Stimulated activated CD4-positive, alpha-beta T cell treated with anti-CD3 and anti-CD28 coated beads, Interleukin-15, amount 100 ng/mL, for 48 hours (primary cell): Measurements from ENCODE around the gene STK11.

Experiments
- DNase-seq, 2 donors: peaks; one replicate each; pipeline ENCODE4 v3.0.0-alpha.2; 2020; ENCODE audit warnings: low read depth in 2 of 2

Gene STK11

DNA sequence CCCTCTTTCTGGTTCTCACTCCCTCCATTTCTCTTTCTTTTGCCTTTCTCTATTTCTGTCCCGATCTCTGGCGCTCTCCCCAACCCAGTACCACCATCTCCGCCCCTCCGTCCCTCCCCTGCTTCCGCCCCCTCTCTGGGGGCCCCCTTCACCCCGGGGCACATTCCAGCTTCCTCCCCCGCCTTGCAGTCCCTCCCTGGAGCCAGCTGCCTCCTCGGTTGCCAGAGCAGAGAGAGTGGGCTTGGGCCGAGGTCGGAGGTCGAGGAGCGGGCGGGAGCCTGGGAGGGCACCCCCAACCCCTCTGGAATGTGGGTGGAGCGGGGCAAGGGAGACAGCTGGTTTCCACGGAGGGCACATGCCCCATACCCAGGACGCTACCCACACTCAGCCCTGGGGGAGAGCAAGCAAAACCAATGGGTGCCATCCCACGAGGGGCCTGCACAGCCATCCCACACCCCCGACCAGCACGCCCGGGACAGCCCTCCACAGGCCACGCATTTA lies 57.1 kb downstream of the STK11 start:
- DNase-seq: no peak

GRCh38 chr19:1263188-1263587 lies 57.6 kb downstream of the STK11 start:
- no peak for DNase-seq

DNA sequence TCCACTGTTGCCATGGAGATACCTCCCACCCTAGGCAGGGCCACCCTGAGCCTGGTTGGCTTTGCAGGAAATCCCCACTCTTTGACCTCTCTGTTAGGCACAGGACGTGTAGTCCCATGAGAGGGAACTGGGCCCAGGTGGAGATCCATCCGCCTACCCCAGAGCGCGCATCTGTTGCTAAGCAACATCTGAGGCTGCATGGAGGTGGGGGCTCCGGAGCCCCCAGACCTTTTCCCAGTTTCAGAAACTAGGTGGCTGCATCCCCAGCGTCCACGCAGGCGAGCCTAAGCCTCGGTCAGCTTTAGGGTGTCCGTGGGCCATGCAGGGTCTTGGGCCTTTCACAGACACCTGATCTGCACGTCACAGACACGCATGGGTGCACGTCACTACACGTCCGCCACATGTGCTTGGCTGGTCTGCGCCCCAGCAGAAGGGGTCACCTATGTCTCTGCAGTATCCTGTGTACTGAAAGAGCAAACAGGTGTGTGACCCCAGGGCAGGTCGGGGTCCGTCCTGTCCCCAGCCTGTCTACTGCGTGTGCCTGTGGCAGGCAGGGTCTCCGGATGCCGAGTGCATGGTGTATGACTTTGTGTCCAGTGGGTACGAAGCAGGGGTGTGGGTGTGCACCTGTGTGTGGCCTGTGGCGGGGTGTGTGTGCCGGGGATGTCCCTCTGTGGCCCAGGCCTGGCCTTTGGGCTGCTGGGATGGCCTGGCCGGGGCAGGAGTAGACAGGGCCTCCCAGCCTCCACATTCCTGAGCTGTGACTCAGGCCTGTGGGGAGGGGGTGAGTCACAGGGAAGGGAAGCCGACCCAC lies 59.4 kb downstream of the STK11 start:
- no peak for DNase-seq

DNA sequence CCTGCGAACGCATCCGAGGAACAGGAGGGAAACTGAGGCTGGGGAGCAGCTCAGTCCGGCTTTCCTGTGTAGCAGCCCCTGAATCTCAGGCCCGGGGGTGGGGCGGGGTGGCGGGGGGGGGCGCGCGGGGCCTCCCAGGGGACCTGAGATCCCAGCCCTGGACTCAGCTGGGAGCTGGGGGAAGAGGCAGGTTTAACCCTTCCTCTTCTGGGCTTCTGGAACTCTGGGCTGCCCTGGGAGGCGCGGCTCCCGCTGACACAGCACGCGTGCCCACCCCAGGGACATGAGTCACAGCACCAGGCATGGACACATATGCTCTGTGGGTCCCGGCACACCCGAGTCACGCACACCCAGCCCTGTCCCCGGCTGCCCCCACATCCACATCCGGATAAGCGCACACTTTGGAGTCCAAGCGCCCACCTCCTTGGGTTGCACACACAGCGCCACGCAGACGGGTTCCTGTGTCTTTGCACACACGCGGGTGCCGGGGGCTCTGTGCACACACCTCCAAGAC lies 60.1 kb downstream of the STK11 start:
- no peak for DNase-seq

- DNase-seq: peak in 1 of 2 donors; percentile 79
These were observed 60.7 kb downstream of the STK11 start for GRCh38 chr19:1266129-1266915.

DNA sequence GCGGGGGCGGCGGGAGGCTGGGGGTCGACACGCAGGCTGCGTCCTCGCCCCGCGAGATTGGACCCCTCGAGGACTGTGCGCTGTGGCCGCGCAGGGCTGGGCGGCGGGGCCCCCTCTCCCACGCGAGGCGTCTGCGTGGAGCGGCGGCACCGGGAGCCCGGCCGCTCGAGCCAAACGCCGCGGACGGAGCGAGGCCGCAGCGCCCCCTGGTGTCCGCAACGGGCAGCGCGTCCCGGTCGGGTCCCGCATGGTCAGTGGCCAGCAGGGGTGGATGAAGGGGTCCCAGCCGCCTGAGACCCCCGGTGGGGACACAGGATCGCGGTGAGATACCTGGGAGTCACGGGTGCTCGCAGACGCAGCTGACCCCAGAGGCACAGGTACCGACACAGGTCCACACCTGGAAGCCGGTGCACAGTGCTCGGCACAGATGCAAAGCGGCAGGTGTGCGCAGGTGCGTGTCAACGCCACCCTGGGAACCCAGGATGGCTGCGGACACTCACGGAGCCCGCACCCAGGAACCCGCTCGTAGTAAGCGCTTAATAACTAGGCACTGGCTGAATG lies 61.4 kb downstream of the STK11 start:
- DNase-seq: peak in 1 of 2 donors; percentile 57

GRCh38 chr19:1267477-1268225 lies 62.1 kb downstream of the STK11 start:
- DNase-seq: no peak

DNA sequence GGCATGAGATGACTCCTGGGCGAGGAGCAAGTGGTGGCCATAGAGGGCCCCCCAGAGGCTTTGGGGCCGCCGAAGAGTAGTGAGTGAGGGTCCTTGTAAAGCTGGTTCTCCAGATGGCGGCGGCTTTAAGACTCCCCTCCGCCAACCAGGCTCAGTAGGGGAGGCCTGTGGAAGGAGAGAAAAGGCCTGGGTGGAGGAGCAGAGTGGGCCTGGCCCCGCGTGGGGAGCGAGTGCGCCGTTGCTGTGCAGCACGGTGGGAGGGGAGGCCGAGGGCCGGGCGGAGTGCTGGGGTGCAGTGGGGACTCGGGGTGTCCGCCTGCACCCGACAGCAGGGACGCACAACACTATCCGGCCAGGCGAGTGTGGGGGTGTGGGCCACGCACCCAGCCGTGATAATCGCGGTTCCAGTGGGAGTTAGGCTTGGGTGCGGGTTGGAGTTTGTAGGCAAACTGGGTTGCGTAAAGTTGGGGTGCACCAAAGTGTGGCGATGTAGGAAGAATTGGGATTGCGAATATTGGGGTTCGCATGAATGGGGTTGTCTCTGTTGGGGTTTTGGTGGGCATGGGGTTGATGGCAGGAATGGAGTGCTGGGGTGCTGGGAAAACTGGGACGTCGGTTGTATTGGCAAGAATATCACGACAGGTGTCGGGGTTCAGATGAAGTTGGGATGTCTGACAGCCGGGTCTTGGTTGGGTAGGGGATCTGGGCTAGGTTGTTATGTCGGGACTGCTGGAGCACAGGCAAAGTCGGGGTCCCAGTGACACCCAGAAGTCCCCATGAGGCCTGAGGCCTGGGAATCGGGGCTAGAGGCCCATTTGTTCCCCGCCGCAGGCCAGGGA lies 62.9 kb downstream of the STK11 start:
- DNase-seq: no peak

DNA sequence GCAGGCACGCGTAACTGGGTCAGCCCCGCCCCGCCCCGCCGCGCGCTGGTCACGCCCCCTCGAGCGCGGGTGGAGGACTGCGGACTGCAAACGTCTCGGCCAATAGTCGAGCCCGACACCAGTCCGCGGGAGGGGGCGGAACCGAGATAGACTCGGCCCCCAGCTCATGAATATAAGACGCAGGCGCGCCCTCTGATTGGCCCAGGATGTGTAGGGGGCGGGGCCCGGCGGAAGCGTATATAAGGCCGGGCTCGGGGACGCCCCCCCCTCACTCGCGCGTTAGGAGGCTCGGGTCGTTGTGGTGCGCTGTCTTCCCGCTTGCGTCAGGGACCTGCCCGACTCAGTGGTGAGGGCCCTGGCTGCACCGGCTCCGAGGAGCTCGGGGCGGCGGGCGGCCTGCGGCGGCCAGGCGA lies 63.5 kb downstream of the STK11 start, which contains the start of gene CIRBP:
CIRBP (plus strand) TSS at position 268 of the 413 bp plus-strand sequence. CDS start 1,602 bp downstream, outside the sequence.
- peak; percentile 99 for DNase-seq

DNA sequence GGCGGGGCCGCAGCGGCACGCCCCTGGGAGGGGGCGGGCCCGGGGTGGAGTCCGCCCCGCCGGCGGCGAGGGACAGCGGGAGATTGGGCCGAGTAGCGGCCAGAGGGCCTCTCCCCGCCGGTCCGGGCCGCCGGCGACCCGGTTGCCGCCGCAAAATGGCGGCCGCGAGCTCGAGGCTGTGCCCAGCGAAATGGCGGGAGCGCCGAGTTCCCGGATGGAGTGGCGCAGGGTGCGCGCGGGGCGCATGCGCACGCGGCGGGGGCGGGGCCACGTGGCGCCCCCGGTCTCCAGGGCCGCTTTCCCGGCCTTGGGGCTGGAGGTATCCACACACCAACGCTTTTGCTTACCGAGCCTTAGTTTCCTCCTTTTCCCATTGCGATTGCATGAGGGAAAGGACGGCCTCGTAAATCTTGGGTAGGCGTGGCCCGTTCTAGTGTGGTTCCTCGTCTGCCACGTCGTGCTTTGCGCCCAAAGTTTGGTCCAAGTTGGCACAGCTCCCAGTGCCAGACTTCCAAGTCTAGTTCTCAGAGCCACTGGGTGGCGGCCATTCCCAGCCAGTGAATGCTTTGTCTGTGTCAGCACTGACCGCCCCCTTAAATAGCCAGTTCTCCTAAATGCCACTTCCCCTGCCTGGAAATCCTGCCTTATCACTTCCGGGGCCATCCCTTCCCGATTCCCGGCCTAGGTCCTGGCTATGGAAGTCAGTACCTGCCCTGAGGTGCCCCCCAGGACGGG lies 64.1 kb downstream of the STK11 start:
- DNase-seq: peak; percentile 74 to 80

GRCh38 chr19:1270213-1270853 lies 64.8 kb downstream of the STK11 start:
- DNase-seq: no peak

GRCh38 chr19:1270854-1271527 lies 65.4 kb downstream of the STK11 start:
- DNase-seq: no peak

DNA sequence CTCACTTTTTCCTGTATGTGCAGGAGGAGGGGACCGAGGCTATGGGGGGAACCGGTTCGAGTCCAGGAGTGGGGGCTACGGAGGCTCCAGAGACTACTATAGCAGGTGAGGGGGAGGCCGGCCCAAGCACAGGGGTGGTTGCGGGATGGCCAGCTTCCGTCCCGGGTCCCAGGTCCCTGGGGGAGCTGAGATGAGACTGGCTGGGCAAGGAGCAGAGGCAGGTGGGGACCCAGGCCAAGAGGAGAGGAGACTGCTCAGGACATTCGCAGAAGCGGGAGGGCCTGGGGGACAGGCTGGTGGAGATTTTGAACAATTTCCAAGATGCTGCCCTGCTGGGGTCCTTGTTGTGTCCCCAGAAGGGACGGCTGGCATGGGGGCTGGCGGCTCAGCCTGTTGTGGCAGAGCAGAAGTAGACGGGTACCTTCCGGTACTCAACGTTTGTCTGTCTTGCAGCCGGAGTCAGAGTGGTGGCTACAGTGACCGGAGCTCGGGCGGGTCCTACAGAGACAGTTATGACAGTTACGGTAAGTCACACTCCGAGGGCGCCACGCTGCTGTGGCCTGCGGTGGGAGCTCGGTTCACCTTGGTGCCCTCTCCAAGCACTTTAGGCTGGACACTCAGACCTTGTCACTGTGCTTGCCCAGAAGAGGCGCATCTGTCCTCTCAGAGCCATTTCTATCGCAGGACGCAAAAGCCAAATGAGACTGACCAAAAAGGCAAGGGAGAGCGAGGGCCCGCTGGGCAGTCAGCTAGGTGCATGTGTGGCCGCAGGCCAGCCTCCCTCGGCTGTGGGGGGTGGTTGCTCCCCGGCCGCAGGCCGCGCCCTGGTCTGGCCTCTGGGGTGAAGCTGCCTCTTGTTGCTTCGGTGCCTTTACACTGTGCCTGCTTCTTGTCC lies 66.2 kb downstream of the STK11 start:
- no peak for DNase-seq

DNA sequence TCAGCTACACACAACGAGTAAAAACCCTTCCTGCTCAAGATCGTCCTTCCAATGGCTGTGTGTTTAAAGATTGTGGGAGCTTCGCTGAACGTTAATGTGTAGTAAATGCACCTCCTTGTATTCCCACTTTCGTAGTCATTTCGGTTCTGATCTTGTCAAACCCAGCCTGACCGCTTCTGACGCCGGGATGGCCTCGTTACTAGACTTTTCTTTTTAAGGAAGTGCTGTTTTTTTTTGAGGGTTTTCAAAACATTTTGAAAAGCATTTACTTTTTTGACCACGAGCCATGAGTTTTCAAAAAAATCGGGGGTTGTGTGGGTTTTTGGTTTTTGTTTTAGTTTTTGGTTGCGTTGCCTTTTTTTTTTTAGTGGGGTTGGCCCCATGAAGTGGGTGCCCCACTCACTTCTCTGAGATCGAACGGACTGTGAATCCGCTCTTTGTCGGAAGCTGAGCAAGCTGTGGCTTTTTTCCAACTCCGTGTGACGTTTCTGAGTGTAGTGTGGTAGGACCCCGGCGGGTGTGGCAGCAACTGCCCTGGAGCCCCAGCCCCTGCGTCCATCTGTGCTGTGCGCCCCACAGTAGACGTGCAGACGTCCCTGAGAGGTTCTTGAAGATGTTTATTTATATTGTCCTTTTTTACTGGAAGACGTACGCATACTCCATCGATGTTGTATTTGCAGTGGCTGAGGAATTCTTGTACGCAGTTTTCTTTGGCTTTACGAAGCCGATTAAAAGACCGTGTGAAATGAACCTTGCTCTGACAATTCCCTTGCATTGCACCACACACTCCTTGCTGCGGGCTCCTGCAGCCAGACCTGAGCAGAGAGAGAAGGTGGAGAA lies 67.1 kb downstream of the STK11 start:
- no peak for DNase-seq

GRCh38 chr19:1273263-1274041 lies 67.9 kb downstream of the STK11 start:
- DNase-seq: no peak
